H9 (cell line): ENCODE data around the gene CDHR5. TPM values are rescaled to one million over a fixed set of nuclear protein-coding genes. Genes with fewer than 3 reads are reported as not detected.

ENCODE experiments used
- DNase-seq: peaks from one replicate; pipeline ENCODE4 v3.0.0-alpha.2; 2017
- H2AFZ ChIP-seq: one replicate; pipeline ENCODE4 v1.6.1; 2013; ENCODE audit warnings: mild to moderate bottlenecking, low read length, control low read depth, moderate library complexity
- H2AK5ac ChIP-seq: 2 replicates; pipeline ENCODE4 v1.6.1; 2013; ENCODE audit warnings: low read length, control low read depth, mixed read lengths; ENCODE audit not compliant: insufficient read length
- H2BK120ac ChIP-seq: one replicate; pipeline ENCODE4 v1.6.1; 2013; ENCODE audit warnings: low read depth, mild to moderate bottlenecking, low read length, control low read depth, inconsistent platforms; ENCODE audit not compliant: poor library complexity, severe bottlenecking
- H2BK12ac ChIP-seq: 2 replicates; pipeline ENCODE4 v1.6.1; 2013; ENCODE audit warnings: low read length, control low read depth, mixed read lengths, low read depth; ENCODE audit not compliant: insufficient read length
- H2BK15ac ChIP-seq: 2 replicates; pipeline ENCODE4 v1.6.1; 2013; ENCODE audit warnings: low read depth, low read length, control low read depth
- H2BK20ac ChIP-seq: one replicate; pipeline ENCODE4 v1.6.1; 2013; ENCODE audit warnings: low read depth, mild to moderate bottlenecking, low read length, control low read depth, inconsistent platforms; ENCODE audit not compliant: poor library complexity, severe bottlenecking
- H2BK5ac ChIP-seq: 2 replicates; pipeline ENCODE4 v1.6.1; 2013; ENCODE audit warnings: low read length, control low read depth, mixed read lengths; ENCODE audit not compliant: insufficient read length
- H3K14ac ChIP-seq: 2 replicates; pipeline ENCODE4 v1.6.1; 2013; ENCODE audit warnings: low read length, control low read depth; ENCODE audit not compliant: insufficient read depth
- H3K18ac ChIP-seq: 2 replicates; pipeline ENCODE4 v1.6.1; 2013; ENCODE audit warnings: low read depth, mild to moderate bottlenecking, mixed read lengths, low read length, control low read depth; ENCODE audit not compliant: insufficient read length
- H3K23ac ChIP-seq: 2 replicates; pipeline ENCODE4 v1.6.1; 2013; ENCODE audit warnings: low read length, control low read depth, mixed read lengths, low read depth; ENCODE audit not compliant: insufficient read length
- H3K23me2 ChIP-seq: 2 replicates; pipeline ENCODE4 v1.6.1; 2013; ENCODE audit warnings: low read depth, mild to moderate bottlenecking, mixed read lengths, low read length, control low read depth; ENCODE audit not compliant: insufficient read length, poor library complexity, severe bottlenecking
- H3K27ac ChIP-seq: 2 replicates; pipeline ENCODE4 v1.5.1; 2013; ENCODE audit warnings: low read length, control low read depth, mixed read lengths, low read depth; ENCODE audit not compliant: insufficient read length
- H3K27me3 ChIP-seq: 2 replicates; pipeline ENCODE4 v1.6.1; 2013; ENCODE audit warnings: low read length, control low read depth, inconsistent platforms; ENCODE audit not compliant: insufficient read depth
- H3K4ac ChIP-seq: 2 replicates; pipeline ENCODE4 v1.6.1; 2013; ENCODE audit warnings: low read depth, mild to moderate bottlenecking, control low read depth, inconsistent platforms, low read length, moderate library complexity
- H3K4me1 ChIP-seq: 2 replicates; pipeline ENCODE4 v1.6.1; 2013; ENCODE audit warnings: low read length, control low read depth, inconsistent platforms; ENCODE audit not compliant: insufficient read depth
- H3K4me2 ChIP-seq: 2 replicates; pipeline ENCODE4 v1.6.1; 2013; ENCODE audit warnings: low read length, control low read depth, mixed read lengths; ENCODE audit not compliant: insufficient read length, insufficient read depth
- H3K56ac ChIP-seq: 2 replicates; pipeline ENCODE4 v1.6.1; 2013; ENCODE audit warnings: low read depth, mild to moderate bottlenecking, mixed read lengths, low read length, control low read depth; ENCODE audit not compliant: insufficient read length
- H3K79me1 ChIP-seq: 2 replicates; pipeline ENCODE4 v1.6.1; 2013; ENCODE audit warnings: low read depth, mild to moderate bottlenecking, moderate library complexity, low read length, control low read depth, inconsistent platforms; ENCODE audit not compliant: insufficient read depth, poor library complexity, severe bottlenecking
- H3K79me2 ChIP-seq: 2 replicates; pipeline ENCODE4 v1.6.1; 2013; ENCODE audit warnings: low read length, control low read depth, inconsistent platforms; ENCODE audit not compliant: insufficient read depth
- H3K9ac ChIP-seq: 2 replicates; pipeline ENCODE4 v1.6.1; 2013; ENCODE audit warnings: low read length, control low read depth, mixed read lengths; ENCODE audit not compliant: insufficient read length; ENCODE audit errors: extremely low read depth
- H3K9me3 ChIP-seq: one replicate; pipeline ENCODE4 v1.6.1; 2013; ENCODE audit warnings: low read depth, low read length, inconsistent platforms; ENCODE audit not compliant: control insufficient read depth
- H3T11ph ChIP-seq: one replicate; pipeline ENCODE4 v1.6.1; 2013; ENCODE audit warnings: mild to moderate bottlenecking, low read length, control low read depth, inconsistent platforms
- H4K20me1 ChIP-seq: one replicate; pipeline ENCODE4 v1.6.1; 2013; ENCODE audit not compliant: control insufficient read depth, insufficient read length, insufficient read depth
- H4K5ac ChIP-seq: 2 replicates; pipeline ENCODE4 v1.6.1; 2013; ENCODE audit warnings: low read depth, mild to moderate bottlenecking, mixed read lengths, low read length, control low read depth; ENCODE audit not compliant: insufficient read length
- H4K8ac ChIP-seq: replicated peaks from 2 replicates; pipeline ENCODE4 v1.6.1; 2013; ENCODE audit warnings: low read length, control low read depth, mixed read lengths, low read depth; ENCODE audit not compliant: insufficient read length
- H4K91ac ChIP-seq: 2 replicates; pipeline ENCODE4 v1.6.1; 2013; ENCODE audit warnings: low read depth, mild to moderate bottlenecking, moderate library complexity, mixed read lengths, low read length, control low read depth; ENCODE audit not compliant: insufficient read length
- H3K27ac Mint-ChIP-seq, 3 experiments: 2 replicates in 2 of 3; 3 replicates in 1 of 3; pipeline ENCODE4 v1.8.0; 2020 to 2021; ENCODE audit warnings: mixed read lengths in 3 of 3, mild to moderate bottlenecking in 1 of 3, moderate library complexity in 1 of 3
- H3K27me3 Mint-ChIP-seq: 2 replicates; pipeline ENCODE4 v1.8.0; 2021; ENCODE audit warnings: low read depth, mild to moderate bottlenecking, moderate library complexity, mixed read lengths
- H3K36me3 Mint-ChIP-seq, 3 experiments: 2 replicates in 2 of 3; 3 replicates in 1 of 3; pipeline ENCODE4 v1.8.0; 2020 to 2021; ENCODE audit warnings: low read depth in 3 of 3, mixed read lengths in 3 of 3; ENCODE audit not compliant: insufficient read depth in 1 of 3
- H3K4me1 Mint-ChIP-seq, 2 experiments: 2 replicates each; pipeline ENCODE4 v1.8.0; 2020; ENCODE audit warnings: mixed read lengths in 2 of 2
- H3K4me3 Mint-ChIP-seq, 2 experiments: 2 replicates in 1 of 2; 3 replicates in 1 of 2; pipeline ENCODE4 v1.8.0; 2020 to 2021; ENCODE audit warnings: mild to moderate bottlenecking in 2 of 2, mixed read lengths in 2 of 2, moderate library complexity in 1 of 2
- H3K9me3 Mint-ChIP-seq, 2 experiments: 2 replicates in 1 of 2; 3 replicates in 1 of 2; pipeline ENCODE4 v1.8.0; 2020; ENCODE audit warnings: mild to moderate bottlenecking in 2 of 2, mixed read lengths in 2 of 2, moderate library complexity in 1 of 2
- CTCF ChIP-seq: fragments of 200-600 bp; sonication (generic); conservative IDR thresholded peaks from 3 replicates; pipeline ENCODE4 v1.8.0; 2021; ENCODE audit warnings: antibody characterized with exemption, mild to moderate bottlenecking
- WGBS: extraction: QIAGEN DNeasy Blood & Tissue Kit; methylation state at CpG from one replicate; pipeline ENCODE4 v1.1.7; 2013; ENCODE audit warnings: missing lambda C conversion rate, low lambda C conversion rate, mixed read lengths; ENCODE audit not compliant: insufficient read length; ENCODE audit errors: extremely low coverage; 5-methylcytosine and 5-hydroxymethylcytosine counted together
- total RNA-seq: library from RNA; stranded (reverse); gene quantifications from 2 replicates; pipeline ENCODE4 v1.2.1, GENCODE V29; 2021

CDHR5 gene
- total RNA-seq, 1 experiment from 2014 or later: not detected

DNA sequence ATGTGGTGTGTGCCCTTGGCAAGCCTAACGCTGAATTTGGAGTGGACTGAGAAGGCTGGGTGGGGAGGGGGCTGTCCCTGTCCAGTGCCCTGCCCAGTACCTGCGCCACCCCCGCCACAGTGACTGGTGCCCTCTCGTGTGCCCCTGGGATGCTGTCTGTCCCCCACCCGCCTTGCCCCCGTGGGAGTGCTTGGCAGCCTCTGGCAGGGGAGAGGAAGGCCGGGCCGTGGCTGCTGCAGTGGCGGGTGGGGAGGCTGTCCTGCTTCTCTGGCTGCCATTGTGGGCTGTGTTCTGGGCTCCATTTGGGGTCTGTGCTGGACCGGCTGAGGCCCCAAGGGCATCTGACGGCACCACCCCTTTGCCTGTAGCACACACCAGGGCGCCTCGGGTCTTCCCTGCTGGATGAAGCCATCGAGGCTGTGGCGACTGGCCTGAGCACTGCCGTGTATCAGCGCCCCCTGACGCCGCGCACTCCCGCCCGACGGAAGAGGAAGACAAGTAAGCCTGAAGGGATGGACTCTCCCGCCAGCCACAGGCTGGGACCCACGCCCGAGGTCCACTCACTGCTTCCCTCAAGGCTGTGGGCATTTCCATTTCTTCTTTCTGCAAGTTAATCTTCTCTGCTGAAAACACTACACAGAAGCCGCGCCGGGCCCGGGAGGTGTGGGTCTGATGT lies 26.6 kb downstream of the CDHR5 start:
- H4K91ac ChIP-seq: no peak overlapping the region
- H3K4me1 Mint-ChIP-seq: no peaks in the 10 kb centered on the region
- no peak overlapping the region for H2AK5ac ChIP-seq
- no peaks in the 10 kb centered on the region for H3K79me1 ChIP-seq
- H3T11ph ChIP-seq: no peak overlapping the region
- H3K27me3 Mint-ChIP-seq: 0 out of 2 replicates have a peak, but pooled peaks cover 2% of the 10 kb centered on the region
- peaks cover 43 to 80% (median 74%) of the 10 kb centered on the region in 3 experiments; a peak in 6 of 7 replicates for H3K36me3 Mint-ChIP-seq
- no peak overlapping the region for H3K4me3 Mint-ChIP-seq
- no peaks in the 10 kb centered on the region for H3K4me1 ChIP-seq
- no peak overlapping the region for H2BK20ac ChIP-seq
- H4K8ac ChIP-seq: no peak overlapping the region
- H3K56ac ChIP-seq: no peak overlapping the region
- H2AFZ ChIP-seq: no peak overlapping the region
- H3K9me3 Mint-ChIP-seq: no peaks in the 10 kb centered on the region; a peak in 1 of 5 replicates
- no peak for TF ChIP-seq CTCF
- WGBS: no CpG with 5 or more reads among the region's 30 CpGs
- no peaks in the 10 kb centered on the region for H3K9me3 ChIP-seq
- H3K23ac ChIP-seq: no peak overlapping the region
- no peaks in the 10 kb centered on the region for H3K79me2 ChIP-seq
- H3K4me2 ChIP-seq: no peak overlapping the region
- H3K27ac ChIP-seq: no peak overlapping the region
- no peak overlapping the region for H4K5ac ChIP-seq
- H3K23me2 ChIP-seq: no peaks in the 10 kb centered on the region
- H3K18ac ChIP-seq: no peak overlapping the region
- no peak for DNase-seq
- H2BK5ac ChIP-seq: no peak overlapping the region
- H2BK120ac ChIP-seq: no peak overlapping the region
- no peak overlapping the region for H3K14ac ChIP-seq
- no peak overlapping the region for H3K9ac ChIP-seq
- no peaks in the 10 kb centered on the region for H4K20me1 ChIP-seq
- no peak overlapping the region for H3K27ac Mint-ChIP-seq
- H2BK12ac ChIP-seq: no peak overlapping the region
- no peaks in the 10 kb centered on the region for H3K27me3 ChIP-seq
- H3K4ac ChIP-seq: no peak overlapping the region
- no peak overlapping the region for H2BK15ac ChIP-seq
